GM21737 (cell line): ENCODE results near the gene TLE3.

Experiments
- ATAC-seq: cut with Tn5 transposase; IDR thresholded peaks from one replicate; pipeline ENCODE4 v1.9.1; 2021; ENCODE audit warnings: mild to moderate bottlenecking, moderate library complexity; ENCODE audit not compliant: unreplicated experiment

Gene TLE3

GRCh38 chr15:70051948-70052633 is 45.6 kb downstream of the TLE3 start:
- no peak for ATAC-seq

GRCh38 chr15:70050970-70051369 is 46.7 kb downstream of the TLE3 start:
- ATAC-seq, result no peak

GRCh38 chr15:70050441-70050840 is 47.3 kb downstream of the TLE3 start:
- no peak for ATAC-seq

GRCh38 chr15:70049701-70050301 is 47.9 kb downstream of the TLE3 start:
- no peak for ATAC-seq

GRCh38 chr15:70048578-70049514 is 48.9 kb downstream of the TLE3 start:
- ATAC-seq, result no peak

- ATAC-seq, result no peak
Measured at GRCh38 chr15:70048198-70048565, 49.5 kb downstream of the TLE3 start.

- ATAC-seq, result no peak
Measured at GRCh38 chr15:70047386-70048197, 50.1 kb downstream of the TLE3 start.

- ATAC-seq, result no peak
Measured at GRCh38 chr15:70046679-70047369, 50.9 kb downstream of the TLE3 start.

DNA sequence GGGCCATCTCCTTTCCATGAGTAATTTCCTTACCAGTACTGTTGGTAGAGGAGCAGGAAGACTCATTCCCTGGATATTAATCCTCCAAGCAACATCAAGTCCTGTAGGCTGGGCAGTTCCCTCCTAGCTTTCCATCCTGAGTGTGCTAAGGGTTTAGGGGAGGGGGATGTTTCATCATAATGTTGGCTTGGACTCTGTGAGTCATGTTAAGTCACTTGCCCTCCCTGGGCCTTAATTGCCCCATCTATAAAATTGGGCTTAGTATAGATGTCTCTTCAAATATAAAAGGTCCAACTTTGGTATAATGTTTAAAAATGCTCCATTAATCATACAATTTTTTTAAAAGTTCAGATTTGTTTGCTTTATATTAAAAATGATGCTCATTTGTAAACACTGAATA is 52.7 kb downstream of the TLE3 start:
- no peak for ATAC-seq

DNA sequence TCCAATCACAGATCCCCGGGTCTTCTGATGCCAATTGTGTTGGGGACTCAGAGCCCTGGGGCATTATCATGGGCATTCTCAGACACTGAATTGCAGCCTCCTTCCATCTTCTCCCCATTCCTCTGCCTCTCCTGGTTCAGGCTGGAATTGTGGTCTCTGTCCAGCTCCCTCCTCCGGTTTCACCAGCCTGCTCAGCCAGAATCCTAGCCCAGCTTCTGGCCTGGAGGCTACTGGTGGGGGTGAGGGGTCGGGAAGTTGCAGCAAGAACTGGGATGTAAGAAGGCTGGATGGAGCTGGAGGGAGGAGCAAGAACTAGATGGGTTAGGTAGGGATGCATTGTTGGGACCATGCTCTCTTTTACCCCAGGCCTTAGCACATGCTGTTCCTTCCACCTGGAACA is 53.5 kb downstream of the TLE3 start:
- ATAC-seq, result no peak

GRCh38 chr15:70043590-70043989 is 54.1 kb downstream of the TLE3 start:
- no peak for ATAC-seq

DNA sequence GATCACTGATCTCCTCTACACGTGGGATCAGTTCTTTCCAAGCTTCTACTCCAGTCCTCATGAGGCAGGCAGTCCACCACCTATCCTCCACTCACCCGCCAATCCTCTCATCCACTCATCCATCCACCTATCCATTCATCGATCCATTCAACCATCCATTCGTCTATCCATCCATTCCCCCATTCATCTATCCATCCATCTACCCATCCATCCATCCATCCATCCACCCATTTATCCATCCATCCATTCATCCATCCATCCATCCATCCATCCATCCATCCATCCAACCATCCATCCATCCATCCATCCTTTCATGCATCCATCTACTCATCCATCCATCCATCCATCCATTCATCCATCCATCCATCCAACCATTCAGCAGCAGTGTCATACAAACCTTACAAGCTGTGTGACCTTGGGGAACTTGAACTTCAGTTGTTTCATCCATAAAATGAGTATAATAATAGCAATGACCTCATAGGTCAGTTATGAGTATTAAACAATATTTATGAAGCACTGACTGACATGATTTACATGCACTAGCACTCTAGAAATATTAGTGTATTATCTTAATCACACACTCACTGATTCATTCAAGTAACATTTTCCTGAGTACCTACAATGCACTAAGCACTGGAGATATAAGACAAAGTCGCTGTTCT is 55.0 kb downstream of the TLE3 start:
- ATAC-seq, result no peak

GRCh38 chr15:70039917-70040316 is 57.8 kb downstream of the TLE3 start:
- ATAC-seq, result no peak

- ATAC-seq, result no peak
Measured at GRCh38 chr15:70038730-70039392, 58.9 kb downstream of the TLE3 start.

DNA sequence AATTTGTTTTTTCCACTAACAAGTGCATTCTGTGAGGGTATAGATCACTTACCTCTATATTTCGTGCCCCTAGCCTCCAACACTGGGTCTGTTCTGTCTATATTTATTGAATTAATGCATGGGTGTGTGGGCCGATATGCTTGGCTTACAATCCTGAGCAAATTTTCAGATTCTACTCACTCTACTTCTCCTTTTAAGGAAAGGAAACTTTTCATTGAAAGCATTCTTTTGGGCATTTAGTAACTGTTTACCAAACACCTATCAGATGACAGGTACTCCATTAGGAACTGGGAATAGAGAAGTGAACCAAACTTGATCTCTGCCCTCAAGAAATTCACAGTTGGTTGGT is 60.5 kb downstream of the TLE3 start:
- no peak for ATAC-seq

- peak; percentile 73 for ATAC-seq
Measured at GRCh38 chr15:70036585-70037291, 61.0 kb downstream of the TLE3 start.

GRCh38 chr15:70035719-70036077 is 62.0 kb downstream of the TLE3 start:
- ATAC-seq, result peak; percentile 51

GRCh38 chr15:70035051-70035718 is 62.5 kb downstream of the TLE3 start:
- no peak for ATAC-seq
